Mammary epithelial cell (primary cell): Measurements from ENCODE around the gene GGT6.

Source experiments
- CTCF ChIP-seq, 2 donors: IDR thresholded peaks in 1 of 2; conservative IDR thresholded peaks in 1 of 2; 2 replicates each; pipeline ENCODE4 v1.5.1; 2011 to 2012; ENCODE audit warnings: inconsistent platforms in 2 of 2, low read length in 2 of 2, mild to moderate bottlenecking in 2 of 2, control low read depth in 1 of 2, low read depth in 1 of 2; ENCODE audit not compliant: insufficient read depth in 1 of 2; ENCODE audit errors: extremely low read depth in 1 of 2
- EZH2 ChIP-seq: IDR thresholded peaks from 2 replicates; pipeline ENCODE4 v1.6.1; 2012; ENCODE audit warnings: low read length, inconsistent platforms, borderline replicate concordance

GRCh38 chr17:4560421-4560820, at the start of gene GGT6:
- TF ChIP-seq CTCF (conservative IDR thresholded peaks at IDR 0.05 in 1 of 2, IDR thresholded peaks at IDR 0.05 in 1 of 2; ENCODE audit: extremely low read depth in 1 of 2, insufficient read depth in 1 of 2, low read depth in 1 of 2, low read length in 2 of 2) (no peak), EZH2 (no peak)
